BJ (cell line): ENCODE results near the gene SPTBN4. TPM values are rescaled to one million over a fixed set of nuclear protein-coding genes. Genes with fewer than 3 reads are reported as not detected.
"Not testable (repeated sequence)": the region's sequence is repeated elsewhere in the genome, so short reads cannot be mapped to it uniquely, and the experiment has no call there.

Source experiments
- CTCF ChIA-PET: fragments of 350-600 bp; formaldehyde crosslinking; extraction: SDS; loops from one replicate; lab custom pipeline; 2021; ENCODE audit warnings: antibody characterized with exemption, inconsistent platforms; lab: Yijun Ruan, JAX
- POLR2A ChIA-PET: fragments of 300-600 bp; sonication (Branson Sonifier 250); formaldehyde crosslinking; extraction: SDS; loops from one replicate; lab custom pipeline; 2021; ENCODE audit warnings: antibody characterized with exemption; lab: Charles Lee
- DNase-seq: peaks from one replicate; pipeline ENCODE4 v3.0.0-alpha.2; 2011; ENCODE audit warnings: low read depth
- H3K27me3 ChIP-seq: 2 replicates; pipeline ENCODE4 v1.6.0; 2011; ENCODE audit warnings: low read length; ENCODE audit not compliant: control insufficient read depth, insufficient read depth
- H3K36me3 ChIP-seq: 2 replicates; pipeline ENCODE4 v1.5.1; 2011; ENCODE audit warnings: low read length; ENCODE audit not compliant: control insufficient read depth, insufficient read depth
- H3K4me3 ChIP-seq: 2 replicates; pipeline ENCODE4 v1.5.1; 2011; ENCODE audit warnings: low read depth, mild to moderate bottlenecking, control low read depth, low read length
- CTCF ChIP-seq: IDR thresholded peaks from 2 replicates; pipeline ENCODE4 v1.5.1; 2011; ENCODE audit warnings: low read depth, mild to moderate bottlenecking, control low read depth, inconsistent platforms, low read length, moderate library complexity; ENCODE audit not compliant: insufficient read depth
- polyA plus RNA-seq: library from polyadenylated mRNA; depleted of rRNA; stranded (reverse); fragments of >200 nt; gene quantifications from 2 replicates; pipeline ENCODE4 v1.2.3, GENCODE V29; 2011

Gene SPTBN4
- polyA plus RNA-seq, 1 experiment: 0.93 TPM

- ChIA-PET POLR2A (no interaction called here), CTCF (interaction anchor here (1.0 kb wide), 2 partner anchors 11 to 46 kb away, joined by 3 read pairs; no protein-coding TSS in a partner anchor)
- no peak for TF ChIP-seq CTCF
- peaks cover 9% of the 10 kb centered on the region for H3K36me3 ChIP-seq
- no peaks in the 10 kb centered on the region for H3K27me3 ChIP-seq
- DNase-seq: no peak
- no peak overlapping the region for H3K4me3 ChIP-seq
Observed at GRCh38 chr19:40588110-40588854, 121.5 kb downstream of the SPTBN4 start.

- no peak for DNase-seq
- ChIA-PET CTCF (no interaction called here), POLR2A (no interaction called here)
- peaks cover 7% of the 10 kb centered on the region; the same call in 1 of the 2 replicates for H3K36me3 ChIP-seq
- no peak overlapping the region for H3K4me3 ChIP-seq
- no peak for TF ChIP-seq CTCF
- H3K27me3 ChIP-seq: no peaks in the 10 kb centered on the region
Observed at GRCh38 chr19:40588926-40589569, 122.2 kb downstream of the SPTBN4 start.

GRCh38 chr19:40589591-40590429 is 123.0 kb downstream of the SPTBN4 start:
- peaks cover 7% of the 10 kb centered on the region; the same call in 1 of the 2 replicates for H3K36me3 ChIP-seq
- ChIA-PET POLR2A (no interaction called here), CTCF (interaction anchor here (1.0 to 1.7 kb wide), 2 partner anchors 13 to 49 kb away, joined by 4 to 6 read pairs; no protein-coding TSS in a partner anchor)
- no peaks in the 10 kb centered on the region for H3K27me3 ChIP-seq
- DNase-seq: no peak
- H3K4me3 ChIP-seq: no peak overlapping the region
- no peak for TF ChIP-seq CTCF

GRCh38 chr19:40590464-40591265 is 123.9 kb downstream of the SPTBN4 start:
- CTCF ChIA-PET: interaction anchor here (0.6 to 1.7 kb wide), 3 partner anchors 8 to 50 kb away, joined by 3 to 6 read pairs (median 4); no protein-coding TSS in a partner anchor

GRCh38 chr19:40591724-40592123 is 124.9 kb downstream of the SPTBN4 start:
- H3K4me3 ChIP-seq, H3K36me3 ChIP-seq, H3K27me3 ChIP-seq, POLR2A ChIA-PET, DNase-seq: not testable (repeated sequence)
- CTCF ChIA-PET: interaction anchor here (1.4 kb wide), 1 partner anchor 43 kb away, joined by 4 read pairs; no protein-coding TSS in a partner anchor

More at GRCh38 chr19:40590464-40591265, 123.9 kb downstream of the SPTBN4 start:
- peaks cover 7% of the 10 kb centered on the region; the same call in 1 of the 2 replicates for H3K36me3 ChIP-seq
- DNase-seq: no peak
- POLR2A ChIA-PET: no interaction called here
- no peak for TF ChIP-seq CTCF
- no peak overlapping the region for H3K4me3 ChIP-seq
- H3K27me3 ChIP-seq: no peaks in the 10 kb centered on the region
